GM18868 (cell line): ENCODE results near the gene MTA1.

Source experiments
- ATAC-seq: cut with Tn5 transposase; IDR thresholded peaks from one replicate; pipeline ENCODE4 v1.9.1; 2021; ENCODE audit warnings: mild to moderate bottlenecking, moderate library complexity; ENCODE audit not compliant: unreplicated experiment

The MTA1 gene

DNA sequence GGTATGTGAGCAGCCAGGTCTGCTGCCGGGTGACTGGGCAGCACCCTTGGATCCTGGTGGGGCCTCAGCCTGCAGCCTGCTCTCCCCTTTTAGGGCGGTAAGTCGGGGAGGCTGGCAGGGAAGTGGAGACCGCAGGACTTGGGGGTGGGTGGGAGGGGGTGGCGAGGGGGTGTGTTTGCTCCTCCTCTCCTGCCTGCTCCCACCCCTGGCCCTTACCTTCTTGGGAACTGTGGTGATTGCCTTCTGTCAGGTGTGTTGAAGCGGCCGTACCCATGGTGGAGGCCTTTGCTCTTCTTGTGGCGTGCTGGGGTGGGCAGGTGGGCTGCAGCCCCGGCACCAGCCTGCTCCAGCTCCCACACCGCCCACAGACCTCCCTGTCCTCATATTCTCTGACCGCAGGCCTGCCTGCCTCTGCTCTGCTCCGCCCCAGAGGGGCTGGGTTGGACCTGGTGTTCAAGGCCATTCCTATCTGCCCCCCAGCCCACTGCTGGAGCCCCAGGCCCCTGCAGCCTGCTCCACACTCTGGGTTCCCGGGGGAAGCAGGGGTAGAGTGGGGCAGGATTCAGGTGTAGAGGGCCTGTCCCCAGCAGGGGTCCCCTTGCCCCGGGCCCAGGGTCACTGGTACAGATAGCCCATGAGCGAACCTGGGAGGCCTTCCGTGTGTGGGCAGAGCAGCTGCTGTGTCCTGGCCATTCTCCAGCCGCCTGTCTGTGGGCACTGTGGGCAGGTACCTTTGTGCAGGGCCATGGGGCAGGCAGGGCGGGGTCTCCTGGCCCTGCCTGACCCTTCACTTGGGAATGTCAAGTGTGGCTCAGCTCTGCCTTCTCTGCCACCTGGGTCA, 76.6 kb downstream of the MTA1 start:
- ATAC-seq: no peak

- no peak for ATAC-seq
Measured at GRCh38 chr14:105496831-105497591, 77.4 kb downstream of the MTA1 start.

GRCh38 chr14:105497671-105498429, 78.2 kb downstream of the MTA1 start:
- ATAC-seq: no peak

DNA sequence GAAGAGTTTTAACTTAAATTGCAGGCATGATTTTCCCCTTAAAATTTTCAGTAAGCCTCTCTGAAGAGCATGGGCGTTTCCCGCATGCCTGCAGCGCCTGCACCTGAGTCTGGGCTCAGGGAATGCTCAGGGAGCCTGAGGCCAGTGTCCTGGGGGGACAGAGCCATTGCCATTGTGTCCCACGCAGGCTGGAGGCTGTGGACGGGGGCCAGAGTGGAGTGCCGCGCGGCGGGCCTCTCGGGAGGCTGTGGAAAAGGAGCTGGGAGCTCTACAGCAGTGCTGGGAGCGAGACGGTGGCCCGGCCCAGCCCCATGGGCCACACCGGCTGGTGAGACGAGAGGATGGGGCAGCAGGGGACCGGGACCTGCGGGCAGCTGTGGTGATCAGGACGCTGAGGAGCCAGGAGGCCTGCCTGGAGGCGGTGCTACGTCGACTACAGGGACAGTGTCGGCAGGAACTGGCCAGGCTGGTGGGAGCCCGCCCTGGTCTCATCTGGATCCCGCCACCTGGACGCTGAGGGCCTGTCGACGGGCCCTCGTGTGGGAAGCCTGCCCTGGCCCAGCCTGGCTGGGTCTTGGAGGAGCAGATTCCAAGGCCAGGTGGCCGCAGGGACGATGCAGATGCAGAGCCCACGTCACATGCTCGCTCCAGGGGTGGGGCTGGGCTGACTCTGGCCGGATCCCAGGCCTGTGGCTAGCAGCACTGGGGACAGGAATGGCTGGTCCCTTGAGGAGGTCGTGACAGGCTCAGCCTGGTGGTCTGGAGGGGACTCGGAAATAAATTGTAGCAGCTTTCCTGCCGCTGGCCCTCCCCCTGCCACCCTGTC, 79.0 kb downstream of the MTA1 start:
- ATAC-seq: no peak

GRCh38 chr14:105499256-105500035, 79.8 kb downstream of the MTA1 start:
- ATAC-seq: no peak

GRCh38 chr14:105500036-105500725, 80.6 kb downstream of the MTA1 start:
- no peak for ATAC-seq

- no peak for ATAC-seq
Measured at GRCh38 chr14:105500726-105501101, 81.1 kb downstream of the MTA1 start.

- ATAC-seq: no peak
Measured at GRCh38 chr14:105501504-105502291, 82.1 kb downstream of the MTA1 start.

DNA sequence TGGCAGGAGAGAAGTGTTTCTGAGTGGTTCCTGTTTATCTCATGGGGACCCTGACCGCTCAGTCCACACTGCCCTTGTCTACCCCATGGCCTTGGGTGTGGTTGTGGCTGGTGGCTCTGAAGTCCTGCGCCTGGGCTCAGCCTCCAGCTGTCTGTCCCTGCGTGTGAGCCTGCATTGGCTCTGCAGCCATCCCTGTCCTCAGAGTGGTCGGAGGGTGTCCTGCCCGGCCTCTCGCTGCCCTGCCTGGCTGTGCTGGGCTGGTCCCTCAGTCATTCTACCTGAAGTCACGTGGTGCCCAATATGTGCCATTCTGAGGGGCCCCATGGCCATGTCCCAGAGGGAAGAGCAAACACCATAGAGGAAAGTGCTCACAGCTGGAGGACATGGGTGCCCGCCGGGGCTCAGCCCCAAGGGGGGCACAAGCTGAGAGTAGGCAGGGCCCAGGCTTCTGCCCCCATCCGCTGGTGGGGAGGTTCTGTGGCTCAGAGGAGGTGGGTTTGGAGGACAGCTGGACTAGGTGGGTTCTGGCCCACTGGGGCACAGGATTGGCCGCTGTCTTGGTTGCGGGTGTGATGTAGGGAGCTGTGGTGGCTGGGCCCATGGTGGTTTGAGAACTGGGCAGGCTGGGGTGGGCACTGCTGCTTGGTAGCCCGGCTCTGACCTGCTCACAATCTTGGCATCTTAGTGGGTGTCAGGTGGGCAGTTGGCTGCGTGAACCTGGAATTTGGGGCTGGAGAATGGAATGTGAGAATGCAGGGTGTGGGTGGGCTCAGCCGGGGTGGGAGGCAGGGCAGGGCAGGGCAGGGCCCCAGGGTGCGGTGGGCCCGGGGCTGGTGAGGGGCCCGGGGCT, 83.0 kb downstream of the MTA1 start:
- ATAC-seq: no peak

DNA sequence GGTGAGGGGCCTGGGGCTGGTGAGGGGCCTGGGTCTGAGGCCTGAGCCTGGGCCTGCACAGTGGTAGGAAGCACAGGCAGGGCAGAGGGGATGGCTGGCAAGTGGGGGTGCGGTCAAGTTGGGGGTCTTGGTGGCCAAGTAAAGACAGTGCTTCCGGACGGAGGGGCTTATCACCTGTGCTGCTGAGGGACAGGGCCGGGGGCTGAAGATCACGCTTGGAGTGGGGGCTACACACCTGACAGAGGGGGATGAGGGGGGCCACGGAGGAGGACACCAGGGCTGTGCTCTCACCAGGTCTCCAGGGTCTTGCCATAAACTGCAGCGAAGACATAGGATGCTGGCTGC, 83.6 kb downstream of the MTA1 start:
- ATAC-seq: no peak

- no peak for ATAC-seq
Measured at GRCh38 chr14:105503935-105504692, 84.5 kb downstream of the MTA1 start.

GRCh38 chr14:105505101-105505500, 85.5 kb downstream of the MTA1 start:
- no peak for ATAC-seq

DNA sequence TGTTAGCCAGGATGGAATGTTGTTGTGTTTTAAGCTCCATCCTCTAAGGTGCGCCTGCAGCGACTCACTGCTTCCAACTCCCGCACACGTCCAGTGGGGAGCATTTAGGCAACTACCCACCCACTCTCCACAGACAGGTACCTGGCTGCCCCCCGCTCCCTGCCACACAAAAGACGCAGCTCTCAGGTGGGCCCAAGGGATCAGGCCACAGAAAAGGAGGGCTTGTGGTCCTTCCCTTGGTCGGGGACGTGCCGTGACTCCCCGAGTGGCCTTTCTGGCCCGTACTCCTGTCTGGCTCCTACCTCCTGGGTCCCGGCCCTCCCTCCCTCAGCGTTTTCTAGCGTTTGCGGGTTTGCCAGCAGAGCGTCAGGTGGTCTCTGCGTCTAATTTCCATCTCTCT, 87.6 kb downstream of the MTA1 start:
- ATAC-seq: no peak

DNA sequence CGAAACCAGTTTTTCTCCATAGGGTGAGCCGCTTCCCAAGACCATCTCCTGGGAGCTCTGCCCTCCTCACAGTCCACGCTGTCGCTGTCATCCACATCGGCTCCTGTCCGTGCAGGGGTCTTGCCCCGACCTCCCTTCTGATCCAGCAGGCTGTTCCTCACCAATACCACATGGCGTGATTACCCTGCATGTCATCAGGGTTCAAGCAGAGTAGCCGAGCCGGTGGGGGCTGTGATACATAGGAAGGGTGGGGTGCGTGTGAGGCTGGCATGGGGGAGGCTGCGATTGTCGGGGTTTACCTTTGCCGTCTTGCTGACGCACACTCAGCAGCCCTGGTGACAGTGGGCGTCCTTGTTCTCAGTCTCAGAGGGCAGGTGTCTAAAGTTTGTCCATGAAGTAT, 88.4 kb downstream of the MTA1 start:
- ATAC-seq: no peak

DNA sequence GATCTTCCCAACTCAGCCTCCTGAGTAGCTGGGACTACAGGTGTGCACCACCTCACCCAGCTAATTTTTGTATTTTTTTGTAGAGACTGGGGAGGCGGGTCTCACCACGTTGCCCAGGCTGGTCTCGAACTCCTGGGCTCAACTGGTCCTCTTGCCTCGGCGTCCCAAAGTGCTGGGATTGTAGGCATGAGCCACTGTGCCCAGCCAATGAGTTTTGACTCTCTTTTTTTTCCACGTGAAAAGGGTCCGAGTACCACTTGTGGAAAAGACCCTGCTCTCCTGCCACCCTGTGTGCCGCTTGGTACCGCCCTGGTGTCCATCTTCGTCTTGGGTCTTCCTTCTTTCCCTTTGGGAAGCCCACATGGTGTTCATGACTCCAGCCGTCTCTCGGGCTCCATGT, 89.0 kb downstream of the MTA1 start:
- ATAC-seq: no peak

- no peak for ATAC-seq
Measured at GRCh38 chr14:105517096-105517495, 97.5 kb downstream of the MTA1 start.
